Measurements from ENCODE around the gene CACNA2D2. TPM values are rescaled to one million over a fixed set of nuclear protein-coding genes. Genes with fewer than 3 reads are reported as not detected.

Gene CACNA2D2
- total and polyA plus RNA-seq, 9 donors, result 0.95 to 8.6 (median 3.8) TPM

GRCh38 chr3:50408443-50408944 lies 94.9 kb downstream of the CACNA2D2 start:
- Histone ChIP-seq H3K27ac (no peak overlapping the region), H3K9me3 (no peaks in the 10 kb centered on the region), H3K4me1 (ENCODE audit: insufficient read depth) (no peaks in the 10 kb centered on the region), H3K27me3 (no peaks in the 10 kb centered on the region), H3K4me3 (no peak overlapping the region), H3K36me3 (no peaks in the 10 kb centered on the region)
- intact Hi-C loops (cut with DNase I), result no loop called here
- no peak for DNase-seq
- WGBS, 3 donors, result 69 to 76% (median 72%) methylated on average over 15 of the region's 15 CpGs
- no peak for TF ChIP-seq EP300 (IDR thresholded peaks at IDR 0.05)
- TF ChIP-seq, protein P1, sequence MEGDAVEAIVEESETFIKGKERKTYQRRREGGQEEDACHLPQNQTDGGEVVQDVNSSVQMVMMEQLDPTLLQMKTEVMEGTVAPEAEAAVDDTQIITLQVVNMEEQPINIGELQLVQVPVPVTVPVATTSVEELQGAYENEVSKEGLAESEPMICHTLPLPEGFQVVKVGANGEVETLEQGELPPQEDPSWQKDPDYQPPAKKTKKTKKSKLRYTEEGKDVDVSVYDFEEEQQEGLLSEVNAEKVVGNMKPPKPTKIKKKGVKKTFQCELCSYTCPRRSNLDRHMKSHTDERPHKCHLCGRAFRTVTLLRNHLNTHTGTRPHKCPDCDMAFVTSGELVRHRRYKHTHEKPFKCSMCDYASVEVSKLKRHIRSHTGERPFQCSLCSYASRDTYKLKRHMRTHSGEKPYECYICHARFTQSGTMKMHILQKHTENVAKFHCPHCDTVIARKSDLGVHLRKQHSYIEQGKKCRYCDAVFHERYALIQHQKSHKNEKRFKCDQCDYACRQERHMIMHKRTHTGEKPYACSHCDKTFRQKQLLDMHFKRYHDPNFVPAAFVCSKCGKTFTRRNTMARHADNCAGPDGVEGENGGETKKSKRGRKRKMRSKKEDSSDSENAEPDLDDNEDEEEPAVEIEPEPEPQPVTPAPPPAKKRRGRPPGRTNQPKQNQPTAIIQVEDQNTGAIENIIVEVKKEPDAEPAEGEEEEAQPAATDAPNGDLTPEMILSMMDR (IDR thresholded peaks at IDR 0.05), result no peak

DNA sequence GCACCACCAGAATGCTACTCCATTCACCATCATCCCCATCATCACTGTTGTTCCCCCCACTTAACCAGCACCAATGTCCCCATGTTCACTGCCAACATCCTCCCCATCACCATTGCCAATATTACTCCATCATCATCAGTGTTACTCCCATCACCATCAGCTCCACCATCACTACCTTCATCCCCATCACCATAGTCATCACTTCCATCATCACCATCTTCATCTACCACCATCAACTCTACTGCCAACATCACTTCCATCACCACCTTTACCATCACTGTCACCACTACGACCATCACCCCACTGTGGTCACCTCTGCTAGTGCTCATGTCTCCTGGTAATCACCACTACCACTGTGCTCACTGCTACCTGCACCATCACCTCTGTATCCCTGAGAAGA lies 96.9 kb downstream of the CACNA2D2 start:
- DNase-seq, result no peak
- H3K9me3 ChIP-seq, result no peaks in the 10 kb centered on the region
- no peak overlapping the region for H3K4me3 ChIP-seq
- no peaks in the 10 kb centered on the region for H3K27me3 ChIP-seq
- H3K36me3 ChIP-seq, result no peaks in the 10 kb centered on the region
- H3K4me1 ChIP-seq (ENCODE audit: insufficient read depth), result no peaks in the 10 kb centered on the region
- intact Hi-C loops (cut with DNase I), result no loop called here
- TF ChIP-seq POLR2A (IDR thresholded peaks at IDR 0.05), result no peak
- TF ChIP-seq EP300 (IDR thresholded peaks at IDR 0.05), result no peak
- TF ChIP-seq, protein P1 (IDR thresholded peaks at IDR 0.05), result no peak
- no peak overlapping the region for H3K27ac ChIP-seq
- 73 to 85% (median 79%) methylated on average over 1 of the region's 1 CpG for WGBS, 3 donors

- DNase-seq, result no peak
- H3K9me3 ChIP-seq, result no peaks in the 10 kb centered on the region
- TF ChIP-seq, protein P1 (IDR thresholded peaks at IDR 0.05), result no peak
- TF ChIP-seq EP300 (IDR thresholded peaks at IDR 0.05) (no peak), POLR2A (IDR thresholded peaks at IDR 0.05) (no peak)
- 12 to 20% (median 14%) methylated on average over 8 of the region's 8 CpGs for WGBS, 3 donors
- no peak overlapping the region for H3K4me3 ChIP-seq
- intact Hi-C loops (cut with DNase I), result no loop called here
- H3K27me3 ChIP-seq, result no peaks in the 10 kb centered on the region
- no peaks in the 10 kb centered on the region for H3K36me3 ChIP-seq
- no peaks in the 10 kb centered on the region for H3K4me1 ChIP-seq (ENCODE audit: insufficient read depth)
- H3K27ac ChIP-seq, result no peak overlapping the region
Measured at GRCh38 chr3:50405249-50405648, 98.2 kb downstream of the CACNA2D2 start.

GRCh38 chr3:50401978-50402595 lies 101.3 kb downstream of the CACNA2D2 start:
- TF ChIP-seq EP300 (IDR thresholded peaks at IDR 0.05), result no peak
- no peak for TF ChIP-seq POLR2A (IDR thresholded peaks at IDR 0.05)
- TF ChIP-seq, protein P1 (IDR thresholded peaks at IDR 0.05), result no peak
- DNase-seq, result no peak
- Histone ChIP-seq H3K36me3 (no peaks in the 10 kb centered on the region), H3K27me3 (no peaks in the 10 kb centered on the region), H3K4me1 (ENCODE audit: insufficient read depth) (no peaks in the 10 kb centered on the region), H3K27ac (no peak overlapping the region), H3K9me3 (no peaks in the 10 kb centered on the region), H3K4me3 (no peak overlapping the region)
- 24 to 36% (median 28%) methylated on average over 5 of the region's 5 CpGs for WGBS, 3 donors
- intact Hi-C loops (cut with DNase I), result no loop called here
